GM18519 (cell line): ENCODE data around the gene GNAT2.

Experiments used
- ATAC-seq: cut with Tn5 transposase; IDR thresholded peaks from one replicate; pipeline ENCODE4 v1.9.1; 2021; ENCODE audit warnings: mild to moderate bottlenecking, moderate library complexity; ENCODE audit not compliant: unreplicated experiment, low FRiP score

Gene GNAT2

GRCh38 chr1:109615879-109616278 is 3.5 kb downstream of the GNAT2 start:
- no peak for ATAC-seq

- ATAC-seq: no peak
Observed at GRCh38 chr1:109613361-109614147, 5.9 kb downstream of the GNAT2 start.

- no peak for ATAC-seq
Observed at GRCh38 chr1:109611308-109611990, 8.0 kb downstream of the GNAT2 start.

- ATAC-seq: no peak
Observed at GRCh38 chr1:109610609-109611307, 8.7 kb downstream of the GNAT2 start.

- ATAC-seq: no peak
Observed at GRCh38 chr1:109609881-109610280, 9.5 kb downstream of the GNAT2 start.

GRCh38 chr1:109605381-109605780 is 14.0 kb downstream of the GNAT2 start:
- no peak for ATAC-seq

GRCh38 chr1:109603229-109603628 is 16.2 kb downstream of the GNAT2 start:
- no peak for ATAC-seq

GRCh38 chr1:109598655-109599054 is 20.8 kb downstream of the GNAT2 start:
- ATAC-seq: no peak

GRCh38 chr1:109598156-109598555 is 21.3 kb downstream of the GNAT2 start:
- ATAC-seq: no peak

- no peak for ATAC-seq
Observed at GRCh38 chr1:109595531-109595930, 23.9 kb downstream of the GNAT2 start.

GRCh38 chr1:109592916-109593315 is 26.5 kb downstream of the GNAT2 start:
- no peak for ATAC-seq

GRCh38 chr1:109589679-109590078 is 29.7 kb downstream of the GNAT2 start:
- no peak for ATAC-seq

GRCh38 chr1:109589177-109589576 is 30.2 kb downstream of the GNAT2 start:
- no peak for ATAC-seq

- ATAC-seq: no peak
Observed at GRCh38 chr1:109586055-109586454, 33.4 kb downstream of the GNAT2 start.

- ATAC-seq: no peak
Observed at GRCh38 chr1:109584766-109585165, 34.6 kb downstream of the GNAT2 start.

GRCh38 chr1:109582021-109582420 is 37.4 kb downstream of the GNAT2 start:
- ATAC-seq: no peak

- ATAC-seq: no peak
Observed at GRCh38 chr1:109579491-109579890, 39.9 kb downstream of the GNAT2 start.

- no peak for ATAC-seq
Observed at GRCh38 chr1:109578947-109579443, 40.4 kb downstream of the GNAT2 start.

GRCh38 chr1:109573785-109574184 is 45.6 kb downstream of the GNAT2 start:
- ATAC-seq: no peak

- no peak for ATAC-seq
Observed at GRCh38 chr1:109570414-109570813, 49.0 kb downstream of the GNAT2 start.

- ATAC-seq: no peak
Observed at GRCh38 chr1:109569323-109569722, 50.1 kb downstream of the GNAT2 start.
